Measurements from ENCODE around the gene MAST1.
"Not testable (repeated sequence)": the region's sequence is repeated elsewhere in the genome, so short reads cannot be mapped to it uniquely, and the experiment has no call there.

MAST1 gene

GRCh38 chr19:12912571-12912970 lies 74.3 kb downstream of the MAST1 start:
- DNase-seq, result peak; percentile 89

DNA sequence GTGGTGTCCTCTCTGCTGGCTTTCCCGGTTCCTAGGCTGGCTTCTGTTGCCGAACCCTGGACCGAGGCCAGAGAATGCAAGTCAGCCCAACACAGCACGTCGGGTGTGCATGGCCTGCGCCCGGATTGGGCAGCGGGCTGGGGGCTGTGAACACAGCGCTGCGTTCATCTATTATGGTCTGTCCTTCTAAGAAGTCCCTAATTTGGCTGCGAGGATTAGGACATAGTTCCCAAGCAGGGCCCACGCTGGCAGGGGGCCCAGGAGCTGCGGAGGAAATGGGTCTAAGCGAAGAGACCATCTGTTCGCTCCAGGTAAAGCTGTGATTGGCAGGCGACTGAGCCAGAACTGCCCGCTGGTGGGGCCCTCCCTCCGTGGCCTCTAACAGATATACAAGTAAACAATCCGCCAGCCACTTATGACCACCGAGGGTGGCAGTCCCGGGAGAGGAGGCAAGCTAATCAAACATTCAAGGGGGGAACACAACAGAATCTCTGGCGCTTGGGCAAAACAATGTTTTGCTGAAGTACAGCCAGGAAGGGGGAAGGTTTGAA lies 74.8 kb downstream of the MAST1 start:
- DNase-seq, result peak; percentile 98

DNA sequence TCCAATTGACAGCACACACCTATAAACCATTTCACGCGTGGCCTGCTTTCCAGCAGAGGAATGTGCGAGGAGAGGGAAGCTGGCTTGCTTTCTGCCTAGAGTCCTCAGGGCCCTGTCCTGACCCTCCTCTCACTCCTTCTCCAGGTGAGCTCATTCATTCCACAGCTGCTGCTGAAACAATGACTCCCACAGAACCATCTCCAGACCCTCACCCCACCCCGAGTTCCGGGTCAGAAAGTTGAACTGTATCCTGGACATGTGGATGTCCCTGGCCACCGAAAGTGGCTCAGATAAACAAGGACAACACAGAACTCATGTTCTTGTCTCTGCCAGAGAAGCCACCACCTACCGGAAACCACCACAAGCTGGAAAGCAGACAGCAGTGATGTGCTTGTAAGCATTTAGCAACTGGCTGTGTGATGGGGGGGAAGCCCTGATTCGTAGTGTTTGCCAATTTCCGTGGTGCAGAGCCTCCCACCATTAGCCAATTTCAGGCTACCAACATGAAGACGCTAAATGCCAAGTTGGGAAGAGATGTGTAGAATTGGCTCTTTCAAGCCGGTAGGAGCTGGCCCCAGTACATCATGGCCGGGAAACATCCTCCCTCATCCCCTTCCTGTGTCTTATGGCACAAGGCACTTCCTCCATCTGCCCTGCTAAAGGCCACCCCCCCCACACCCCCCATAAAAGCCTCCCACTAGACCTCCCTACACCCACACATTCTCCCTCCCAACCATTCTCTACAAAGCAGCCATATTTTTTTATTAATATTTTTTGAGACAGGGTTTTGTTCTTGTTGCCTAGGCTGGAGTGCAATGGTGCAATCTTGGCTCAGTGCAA lies 75.8 kb downstream of the MAST1 start:
- no peak for DNase-seq

DNA sequence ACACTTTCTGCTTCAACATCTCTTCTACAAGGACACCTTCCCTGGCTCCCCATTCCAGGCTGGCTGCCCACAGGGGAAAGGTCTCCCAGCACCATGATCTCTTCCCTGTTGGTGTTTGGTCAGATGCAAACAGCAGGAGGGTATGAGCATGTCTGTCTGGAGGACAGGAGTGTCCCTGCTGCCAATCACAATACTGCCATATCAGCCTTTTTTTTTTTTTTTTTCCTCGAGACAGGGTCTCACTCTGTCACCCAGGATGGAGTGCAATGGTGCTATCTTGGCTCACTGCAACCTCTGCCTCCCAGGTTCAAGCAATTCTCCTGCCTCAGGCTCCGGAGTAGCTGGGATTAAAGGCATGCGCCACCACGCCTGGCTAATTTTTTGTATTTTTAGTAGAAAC lies 77.5 kb downstream of the MAST1 start:
- not testable (repeated sequence) for DNase-seq

DNA sequence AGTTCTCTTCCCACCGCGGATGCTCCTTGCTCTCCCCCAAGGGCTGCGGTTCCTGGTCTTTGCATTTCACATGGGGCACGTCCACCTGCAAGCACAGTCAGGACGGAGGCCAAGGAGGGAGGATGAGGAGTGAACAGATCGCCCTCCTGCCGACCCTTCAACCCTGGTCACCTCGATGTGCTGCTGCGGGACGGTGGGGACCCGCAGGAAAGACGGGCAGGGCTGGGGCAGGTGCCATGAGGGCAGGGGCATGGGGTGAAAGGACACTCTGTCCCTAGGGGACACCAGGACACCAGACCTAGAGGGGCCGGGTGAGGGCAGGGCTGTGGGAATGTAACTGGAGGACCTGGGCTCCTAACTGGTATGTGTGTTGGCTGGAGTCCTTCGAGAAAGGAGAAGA lies 79.9 kb downstream of the MAST1 start:
- DNase-seq, result no peak

DNA sequence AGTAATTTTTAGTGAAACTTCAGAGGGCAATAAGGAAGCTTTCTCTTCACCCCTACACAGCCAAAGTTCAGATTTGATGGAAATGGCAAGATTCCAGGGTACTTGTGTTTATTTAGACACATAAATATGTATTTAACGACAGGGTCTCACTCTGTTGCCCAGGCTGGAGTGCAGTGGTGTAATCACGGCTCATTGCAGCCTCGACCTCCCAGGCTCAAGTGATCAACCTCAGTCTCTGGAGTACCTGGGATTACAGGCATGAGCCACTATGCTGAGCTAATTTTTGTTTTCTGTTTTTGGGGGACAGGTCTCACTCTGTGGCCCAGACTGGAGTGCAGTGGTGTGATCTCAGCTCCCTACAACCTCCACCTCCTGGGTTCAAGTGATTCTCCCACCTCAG lies 82.7 kb downstream of the MAST1 start:
- DNase-seq, result no peak

- DNase-seq, result no peak
Observed at GRCh38 chr19:12922959-12923358, 84.6 kb downstream of the MAST1 start.
